Skeletal muscle tissue (tissue), 4 donors: ENCODE results near the gene LRRC37B. TPM values are rescaled to one million over a fixed set of nuclear protein-coding genes. Genes with fewer than 3 reads are reported as not detected.
"Not testable (repeated sequence)": the region's sequence is repeated elsewhere in the genome, so short reads cannot be mapped to it uniquely, and the experiment has no call there.

ENCODE experiments used
- H3K27ac ChIP-seq: one replicate; pipeline ENCODE4 v1.7.0; 2013; ENCODE audit warnings: mild to moderate bottlenecking, low read depth, low read length, inconsistent platforms
- H3K27me3 ChIP-seq, 3 donors: one replicate each; pipeline ENCODE4 v1.7.0; 2013; ENCODE audit warnings: low read length in 3 of 3; ENCODE audit not compliant: control insufficient read depth in 3 of 3, insufficient read depth in 3 of 3
- H3K36me3 ChIP-seq, 3 donors: one replicate each; pipeline ENCODE4 v1.7.0; 2013; ENCODE audit warnings: low read length in 3 of 3; ENCODE audit not compliant: control insufficient read depth in 3 of 3, insufficient read depth in 3 of 3
- H3K4me1 ChIP-seq, 3 donors: one replicate each; pipeline ENCODE4 v1.7.0; 2013; ENCODE audit warnings: low read length in 3 of 3, mild to moderate bottlenecking in 3 of 3; ENCODE audit not compliant: control insufficient read depth in 3 of 3, insufficient read depth in 3 of 3
- H3K4me3 ChIP-seq, 3 donors: one replicate each; pipeline ENCODE4 v1.7.0; 2013; ENCODE audit warnings: low read length in 3 of 3
- H3K9ac ChIP-seq, 3 donors: one replicate each; pipeline ENCODE4 v1.7.0; 2013; ENCODE audit warnings: low read length in 3 of 3, mild to moderate bottlenecking in 3 of 3, moderate library complexity in 2 of 3, low read depth in 1 of 3
- H3K9me3 ChIP-seq, 3 donors: one replicate each; pipeline ENCODE4 v1.7.0; 2013; ENCODE audit warnings: low read length in 3 of 3; ENCODE audit not compliant: control insufficient read depth in 3 of 3
- total RNA-seq: library from RNA; depleted of rRNA; stranded (reverse); fragments of >200 nt; gene quantifications from one replicate; pipeline ENCODE4 v1.2.3, GENCODE V29; 2014
- donor health status: Osteomylitis.

The LRRC37B gene
- total RNA-seq, 1 donor from 2014 or later = 14.6 TPM

GRCh38 chr17:32064091-32064490 lies 56.9 kb downstream of the LRRC37B start:
- not testable (repeated sequence) for H3K36me3 ChIP-seq, H3K27ac ChIP-seq, H3K27me3 ChIP-seq, H3K4me1 ChIP-seq, H3K9ac ChIP-seq, H3K4me3 ChIP-seq, H3K9me3 ChIP-seq

- not testable (repeated sequence) for H3K36me3 ChIP-seq, H3K4me3 ChIP-seq, H3K9me3 ChIP-seq, H3K27me3 ChIP-seq, H3K9ac ChIP-seq, H3K4me1 ChIP-seq, H3K27ac ChIP-seq
These were observed 59.0 kb downstream of the LRRC37B start for GRCh38 chr17:32066123-32066680.

GRCh38 chr17:32066863-32067642 lies 59.9 kb downstream of the LRRC37B start:
- H3K36me3 ChIP-seq, H3K9ac ChIP-seq, H3K4me1 ChIP-seq, H3K4me3 ChIP-seq, H3K27me3 ChIP-seq, H3K9me3 ChIP-seq, H3K27ac ChIP-seq: not testable (repeated sequence)

- not testable (repeated sequence) for H3K4me1 ChIP-seq, H3K9ac ChIP-seq, H3K9me3 ChIP-seq, H3K27ac ChIP-seq, H3K27me3 ChIP-seq, H3K4me3 ChIP-seq, H3K36me3 ChIP-seq
These were observed 61.9 kb downstream of the LRRC37B start for GRCh38 chr17:32069067-32069466.

GRCh38 chr17:32071961-32072360 lies 64.8 kb downstream of the LRRC37B start:
- not testable (repeated sequence) for H3K27ac ChIP-seq, H3K27me3 ChIP-seq, H3K36me3 ChIP-seq, H3K4me3 ChIP-seq, H3K4me1 ChIP-seq, H3K9me3 ChIP-seq, H3K9ac ChIP-seq

- H3K9ac ChIP-seq, H3K4me3 ChIP-seq, H3K27me3 ChIP-seq, H3K9me3 ChIP-seq, H3K4me1 ChIP-seq, H3K36me3 ChIP-seq, H3K27ac ChIP-seq: not testable (repeated sequence)
These were observed 65.9 kb downstream of the LRRC37B start for GRCh38 chr17:32073131-32073530.

- not testable (repeated sequence) for H3K36me3 ChIP-seq, H3K4me3 ChIP-seq, H3K27ac ChIP-seq, H3K27me3 ChIP-seq, H3K9me3 ChIP-seq, H3K4me1 ChIP-seq, H3K9ac ChIP-seq
These were observed 72.6 kb downstream of the LRRC37B start for GRCh38 chr17:32079753-32080152.

- H3K9ac ChIP-seq, H3K27me3 ChIP-seq, H3K4me1 ChIP-seq, H3K36me3 ChIP-seq, H3K27ac ChIP-seq, H3K4me3 ChIP-seq, H3K9me3 ChIP-seq: not testable (repeated sequence)
These were observed 76.4 kb downstream of the LRRC37B start for GRCh38 chr17:32083550-32083979.

- H3K27ac ChIP-seq, H3K9me3 ChIP-seq, H3K27me3 ChIP-seq, H3K4me1 ChIP-seq, H3K4me3 ChIP-seq, H3K36me3 ChIP-seq, H3K9ac ChIP-seq: not testable (repeated sequence)
These were observed 77.1 kb downstream of the LRRC37B start for GRCh38 chr17:32084003-32084941.
